Measurements from ENCODE around the gene EPX.

EPX gene

GRCh38 chr17:58200024-58200633, 7.6 kb downstream of the EPX start:
- TF ChIP-seq MYC (IDR thresholded peaks at IDR 0.05; ENCODE audit: low read depth, low read length) (peak; percentile 46; the same call in 1 of the 2 replicates), POLR2A (IDR thresholded peaks at IDR 0.05; ENCODE audit: extremely low read depth, insufficient read length) (no peak), MAX (IDR thresholded peaks at IDR 0.05; ENCODE audit: low read depth, low read length) (peak; percentile 49), CTCF (IDR thresholded peaks at IDR 0.05; ENCODE audit: low read depth, low read length) (peak; percentile 71)
- peak; percentile 66 for DNase-seq (ENCODE audit: low read depth)
- H3K4me3 ChIP-seq (ENCODE audit: low read depth, low read length), result no peak overlapping the region

- TF ChIP-seq MAX (IDR thresholded peaks at IDR 0.05; ENCODE audit: low read depth, low read length) (no peak), MYC (IDR thresholded peaks at IDR 0.05; ENCODE audit: low read depth, low read length) (no peak), CTCF (IDR thresholded peaks at IDR 0.05; ENCODE audit: low read depth, low read length) (no peak), POLR2A (IDR thresholded peaks at IDR 0.05; ENCODE audit: extremely low read depth, insufficient read length) (no peak)
- H3K4me3 ChIP-seq (ENCODE audit: low read depth, low read length), result no peak overlapping the region
- no peak for DNase-seq (ENCODE audit: low read depth)
Measured at GRCh38 chr17:58202859-58203258, 10.3 kb downstream of the EPX start.

- no peak overlapping the region for H3K4me3 ChIP-seq (ENCODE audit: low read depth, low read length)
- DNase-seq (ENCODE audit: low read depth), result no peak
- TF ChIP-seq CTCF (IDR thresholded peaks at IDR 0.05; ENCODE audit: low read depth, low read length), result no peak
- no peak for TF ChIP-seq MAX (IDR thresholded peaks at IDR 0.05; ENCODE audit: low read depth, low read length)
- no peak for TF ChIP-seq POLR2A (IDR thresholded peaks at IDR 0.05; ENCODE audit: extremely low read depth, insufficient read length)
- no peak for TF ChIP-seq MYC (IDR thresholded peaks at IDR 0.05; ENCODE audit: low read depth, low read length)
Measured at GRCh38 chr17:58204796-58205195, 12.3 kb downstream of the EPX start.

- no peak for DNase-seq (ENCODE audit: low read depth)
- no peak overlapping the region for H3K4me3 ChIP-seq (ENCODE audit: low read depth, low read length)
- no peak for TF ChIP-seq MYC (IDR thresholded peaks at IDR 0.05; ENCODE audit: low read depth, low read length)
- TF ChIP-seq POLR2A (IDR thresholded peaks at IDR 0.05; ENCODE audit: extremely low read depth, insufficient read length), result no peak
- TF ChIP-seq CTCF (IDR thresholded peaks at IDR 0.05; ENCODE audit: low read depth, low read length), result no peak
- no peak for TF ChIP-seq MAX (IDR thresholded peaks at IDR 0.05; ENCODE audit: low read depth, low read length)
Measured at GRCh38 chr17:58205936-58206335, 13.4 kb downstream of the EPX start.

- H3K4me3 ChIP-seq (ENCODE audit: low read depth, low read length), result no peak overlapping the region
- TF ChIP-seq MYC (IDR thresholded peaks at IDR 0.05; ENCODE audit: low read depth, low read length), result no peak
- no peak for DNase-seq (ENCODE audit: low read depth)
Measured at GRCh38 chr17:58207451-58207850, 14.9 kb downstream of the EPX start.

- TF ChIP-seq POLR2A (IDR thresholded peaks at IDR 0.05; ENCODE audit: extremely low read depth, insufficient read length) (no peak), CTCF (IDR thresholded peaks at IDR 0.05; ENCODE audit: low read depth, low read length) (no peak), MYC (IDR thresholded peaks at IDR 0.05; ENCODE audit: low read depth, low read length) (no peak), MAX (IDR thresholded peaks at IDR 0.05; ENCODE audit: low read depth, low read length) (no peak)
- DNase-seq (ENCODE audit: low read depth), result no peak
- H3K4me3 ChIP-seq (ENCODE audit: low read depth, low read length), result no peak overlapping the region
Measured at GRCh38 chr17:58208344-58208743, 15.8 kb downstream of the EPX start.
